Kidney (tissue), 14 donors: ENCODE results near the gene HECTD4. TPM values are rescaled to one million over a fixed set of nuclear protein-coding genes. Genes with fewer than 3 reads are reported as not detected.

Experiments
- DNase-seq, 5 donors: peaks; one replicate each; pipeline ENCODE4 v3.0.0-alpha.2; 2013 to 2020
- FAIRE-seq: peaks from 2 replicates; lab custom pipeline; 2012; peaks lifted over from hg19 to GRCh38; lab: Jason Lieb, UNC
- H3K27ac ChIP-seq, 2 donors: one replicate each; pipeline ENCODE4 v1.7.0; 2013; ENCODE audit warnings: low read depth in 2 of 2, low read length in 2 of 2, inconsistent platforms in 1 of 2
- H3K27me3 ChIP-seq: one replicate; pipeline ENCODE4 v1.7.1; 2013; ENCODE audit warnings: low read length, inconsistent platforms; ENCODE audit not compliant: control insufficient read depth, insufficient read depth
- H3K36me3 ChIP-seq, 3 donors: one replicate each; pipeline versions ENCODE4 v1.7.0 to v1.7.1; 2013; ENCODE audit warnings: low read length in 3 of 3, control low read depth in 1 of 3, inconsistent platforms in 1 of 3; ENCODE audit not compliant: insufficient read depth in 3 of 3, control insufficient read depth in 2 of 3
- H3K4me1 ChIP-seq, 3 donors: one replicate each; pipeline versions ENCODE4 v1.7.0 to v1.7.1; 2013; ENCODE audit warnings: low read length in 3 of 3, inconsistent platforms in 1 of 3, low read depth in 1 of 3; ENCODE audit not compliant: control insufficient read depth in 2 of 3, insufficient read depth in 2 of 3
- H3K4me3 ChIP-seq, 3 donors: one replicate each; pipeline versions ENCODE4 v1.7.0 to v1.8.1; 2013; ENCODE audit warnings: low read length in 3 of 3, control low read depth in 1 of 3, inconsistent platforms in 1 of 3
- H3K9ac ChIP-seq, 3 donors: one replicate each; pipeline versions ENCODE4 v1.7.0 to v1.7.1; 2013; ENCODE audit warnings: low read length in 3 of 3, control low read depth in 1 of 3, inconsistent platforms in 1 of 3
- H3K9me3 ChIP-seq, 3 donors: one replicate each; pipeline versions ENCODE4 v1.7.0 to v1.7.1; 2013; ENCODE audit warnings: low read length in 3 of 3, control low read depth in 1 of 3, inconsistent platforms in 1 of 3; ENCODE audit not compliant: control insufficient read depth in 2 of 3, insufficient read depth in 1 of 3
- CTCF ChIP-seq: IDR thresholded peaks from 3 replicates; pipeline ENCODE4 v1.5.1; 2012; ENCODE audit warnings: mild to moderate bottlenecking, moderate library complexity, borderline replicate concordance; ENCODE audit not compliant: insufficient read depth; ENCODE audit errors: extremely low read depth
- intact Hi-C: fragments of 100-400 bp; cut with DNase I; formaldehyde crosslinking; loops from one replicate; pipeline ENCODE4 v1.11.1; 2022
- polyA plus RNA-seq: library from polyadenylated mRNA; stranded (reverse); fragments of 350-450 nt; fragmentation: Illumina TruSeq; extraction: RNeasy Lipid Tissue Mini Kit (QIAGEN cat#74804); gene quantifications from one replicate; pipeline ENCODE4 v1.2.3, GENCODE V29; 2014; ENCODE audit warnings: low read depth, low replicate concordance; ENCODE audit not compliant: insufficient read depth
- total RNA-seq: library from RNA; stranded (reverse); fragmentation: NEBNext Ultra II Directional; extraction: Animal tissue kit (Norgen Biotek cat#: 25700); gene quantifications from one replicate; pipeline ENCODE4 v1.2.1, GENCODE V29; 2021
- donor health status: control.
- donor health status: control.
- donor health status: control.
- donor health status: control.
- donor health status: control.
- donor health status: DM: yes; HTN: yes; CAD: no.
- donor health status: Normal renal cell carcinoma (clear cell type).

Gene HECTD4
- total and polyA plus RNA-seq, 2 donors from 2014 or later, result 15.6 to 53.1 TPM

GRCh38 chr12:112198120-112198733, 184.0 kb downstream of the HECTD4 start:
- Histone ChIP-seq H3K36me3 (peaks cover 8 to 34% (median 32%) of the 10 kb centered on the region in 3 donors), H3K9me3 (no peaks in the 10 kb centered on the region), H3K4me3 (no peak overlapping the region), H3K27ac (no peak overlapping the region), H3K4me1 (no peaks in the 10 kb centered on the region), H3K9ac (no peak overlapping the region), H3K27me3 (no peaks in the 10 kb centered on the region)
- FAIRE-seq (no peak), DNase-seq (peak in 4 of 5 donors; percentile 60 to 76 (median 70))
- peak; percentile 45 for TF ChIP-seq CTCF
- intact Hi-C loops, result no loop called here

DNA sequence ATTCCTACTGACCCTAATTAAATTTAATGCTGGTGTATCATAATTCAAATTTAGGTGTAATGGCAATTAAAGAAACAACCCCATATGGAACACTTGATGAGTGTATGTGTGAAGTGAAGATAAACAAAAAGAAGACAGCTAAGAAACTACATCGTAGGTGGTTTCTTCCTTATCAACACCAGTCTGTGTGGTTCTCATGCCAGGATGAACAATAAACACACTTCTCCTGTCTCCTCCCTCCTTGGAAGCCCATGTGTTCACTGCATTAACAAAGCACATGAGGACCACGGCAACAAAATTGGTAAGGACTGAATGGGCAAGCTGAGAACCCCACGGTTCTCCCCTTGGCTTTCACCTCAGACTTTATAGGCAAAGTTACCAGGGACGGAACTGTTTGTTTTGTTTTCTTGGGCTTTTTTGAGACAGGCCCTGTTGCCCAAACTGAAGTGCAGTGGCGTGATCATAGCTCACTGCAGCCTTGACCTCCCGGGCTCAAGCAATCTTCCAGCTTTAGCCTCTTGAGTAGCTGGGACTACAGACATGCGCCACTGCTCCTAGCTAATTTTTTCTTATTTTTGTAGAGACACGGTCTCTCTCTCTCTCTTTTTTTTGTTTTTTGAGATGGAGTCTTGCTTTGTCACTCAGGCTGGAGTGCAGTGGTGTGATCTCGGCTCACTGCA, 185.9 kb downstream of the HECTD4 start:
- FAIRE-seq, result no peak
- Histone ChIP-seq H3K4me3 (no peak overlapping the region), H3K27me3 (no peaks in the 10 kb centered on the region), H3K27ac (no peak overlapping the region), H3K9me3 (no peaks in the 10 kb centered on the region), H3K9ac (no peak overlapping the region), H3K36me3 (peaks cover 9 to 50% (median 41%) of the 10 kb centered on the region in 3 donors), H3K4me1 (no peaks in the 10 kb centered on the region)
- DNase-seq, result no peak
- intact Hi-C loops, result no loop called here
- TF ChIP-seq CTCF, result no peak

- Histone ChIP-seq H3K4me1 (no peaks in the 10 kb centered on the region), H3K9ac (no peak overlapping the region)
- intact Hi-C loops, result no loop called here
These were observed 187.5 kb downstream of the HECTD4 start for GRCh38 chr12:112194601-112195247.

More at GRCh38 chr12:112194601-112195247, 187.5 kb downstream of the HECTD4 start:
- Histone ChIP-seq H3K27me3 (no peaks in the 10 kb centered on the region), H3K36me3 (peaks cover 8 to 57% (median 41%) of the 10 kb centered on the region in 3 donors), H3K9me3 (no peaks in the 10 kb centered on the region), H3K27ac (no peak overlapping the region), H3K4me3 (no peak overlapping the region)
- FAIRE-seq, result no peak
- no peak for TF ChIP-seq CTCF
- DNase-seq, result no peak
